VCaP (cell line): ENCODE data around the gene CCDC86.

Experiments
- H3K27ac ChIP-seq: fragments of 450-650 bp; 2 replicates; pipeline ENCODE4 v1.5.1; 2017
- TF ChIP-seq, protein P1 (sequence below): fragments of 450-650 bp; conservative IDR thresholded peaks from 2 replicates; pipeline ENCODE4 v1.5.1; 2017; ENCODE audit warnings: mild to moderate bottlenecking, moderate library complexity

Gene CCDC86

DNA sequence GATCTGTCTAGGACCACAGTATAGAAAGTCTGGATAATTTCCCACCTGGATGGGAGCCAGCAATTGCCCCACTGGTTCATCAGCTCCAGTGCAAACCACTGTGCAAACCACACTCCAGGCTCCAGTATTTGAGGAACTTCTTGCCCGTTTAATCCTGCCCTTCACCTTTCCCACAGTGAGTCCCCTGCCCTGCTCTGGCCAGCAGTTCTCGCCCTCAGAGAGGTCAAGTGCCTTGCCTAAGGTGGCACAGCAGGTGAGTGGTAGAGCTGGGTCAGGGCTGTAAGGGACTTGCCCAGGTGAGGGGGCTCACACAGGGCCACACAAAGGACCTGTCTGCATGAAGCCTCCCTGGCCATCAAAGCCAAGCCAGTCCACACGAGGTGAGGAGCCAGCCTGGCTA lies 32.7 kb upstream of the CCDC86 start:
- TF ChIP-seq, protein P1, sequence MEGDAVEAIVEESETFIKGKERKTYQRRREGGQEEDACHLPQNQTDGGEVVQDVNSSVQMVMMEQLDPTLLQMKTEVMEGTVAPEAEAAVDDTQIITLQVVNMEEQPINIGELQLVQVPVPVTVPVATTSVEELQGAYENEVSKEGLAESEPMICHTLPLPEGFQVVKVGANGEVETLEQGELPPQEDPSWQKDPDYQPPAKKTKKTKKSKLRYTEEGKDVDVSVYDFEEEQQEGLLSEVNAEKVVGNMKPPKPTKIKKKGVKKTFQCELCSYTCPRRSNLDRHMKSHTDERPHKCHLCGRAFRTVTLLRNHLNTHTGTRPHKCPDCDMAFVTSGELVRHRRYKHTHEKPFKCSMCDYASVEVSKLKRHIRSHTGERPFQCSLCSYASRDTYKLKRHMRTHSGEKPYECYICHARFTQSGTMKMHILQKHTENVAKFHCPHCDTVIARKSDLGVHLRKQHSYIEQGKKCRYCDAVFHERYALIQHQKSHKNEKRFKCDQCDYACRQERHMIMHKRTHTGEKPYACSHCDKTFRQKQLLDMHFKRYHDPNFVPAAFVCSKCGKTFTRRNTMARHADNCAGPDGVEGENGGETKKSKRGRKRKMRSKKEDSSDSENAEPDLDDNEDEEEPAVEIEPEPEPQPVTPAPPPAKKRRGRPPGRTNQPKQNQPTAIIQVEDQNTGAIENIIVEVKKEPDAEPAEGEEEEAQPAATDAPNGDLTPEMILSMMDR = no peak
- H3K27ac ChIP-seq = no peak overlapping the region

- TF ChIP-seq, protein P1 = no peak
- no peak overlapping the region for H3K27ac ChIP-seq
Measured at GRCh38 chr11:60809691-60810090, 32.2 kb upstream of the CCDC86 start.

GRCh38 chr11:60810151-60810550 lies 31.8 kb upstream of the CCDC86 start:
- H3K27ac ChIP-seq = no peak overlapping the region
- TF ChIP-seq, protein P1 = no peak

GRCh38 chr11:60810569-60810968 lies 31.3 kb upstream of the CCDC86 start:
- H3K27ac ChIP-seq = no peak overlapping the region
- TF ChIP-seq, protein P1 = no peak

GRCh38 chr11:60813324-60813723 lies 28.6 kb upstream of the CCDC86 start:
- no peak overlapping the region for H3K27ac ChIP-seq
- TF ChIP-seq, protein P1 = no peak

DNA sequence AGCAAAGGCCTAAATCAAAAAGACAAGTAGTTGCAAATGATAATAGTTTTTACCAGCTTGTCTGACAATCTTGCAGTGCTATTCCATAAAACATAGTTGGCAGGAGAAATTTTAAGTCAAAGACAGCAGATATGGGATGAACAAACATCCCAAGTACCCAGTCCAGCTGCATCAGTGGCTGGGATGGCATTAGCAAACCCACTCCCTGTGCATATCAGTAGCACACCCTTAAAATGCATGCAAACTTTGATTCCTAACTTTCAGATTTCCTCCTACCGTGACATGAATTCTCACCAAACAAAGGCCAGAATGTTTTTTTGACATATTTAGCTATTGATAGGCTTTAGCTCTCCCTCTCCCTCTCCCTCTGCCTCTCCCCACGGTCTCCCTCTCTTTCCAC lies 27.8 kb upstream of the CCDC86 start:
- TF ChIP-seq, protein P1 = no peak

GRCh38 chr11:60816590-60817157 lies 25.2 kb upstream of the CCDC86 start:
- TF ChIP-seq, protein P1 = no peak

More for the DNA sequence above, 27.8 kb upstream of the CCDC86 start:
- H3K27ac ChIP-seq = no peak overlapping the region

More at GRCh38 chr11:60816590-60817157, 25.2 kb upstream of the CCDC86 start:
- H3K27ac ChIP-seq = no peak overlapping the region
